ENCODE data around the gene TMEM72.
A peak's percentile ranks its signal among the peaks of the same experiment; 100 is the strongest.

TMEM72 gene

DNA sequence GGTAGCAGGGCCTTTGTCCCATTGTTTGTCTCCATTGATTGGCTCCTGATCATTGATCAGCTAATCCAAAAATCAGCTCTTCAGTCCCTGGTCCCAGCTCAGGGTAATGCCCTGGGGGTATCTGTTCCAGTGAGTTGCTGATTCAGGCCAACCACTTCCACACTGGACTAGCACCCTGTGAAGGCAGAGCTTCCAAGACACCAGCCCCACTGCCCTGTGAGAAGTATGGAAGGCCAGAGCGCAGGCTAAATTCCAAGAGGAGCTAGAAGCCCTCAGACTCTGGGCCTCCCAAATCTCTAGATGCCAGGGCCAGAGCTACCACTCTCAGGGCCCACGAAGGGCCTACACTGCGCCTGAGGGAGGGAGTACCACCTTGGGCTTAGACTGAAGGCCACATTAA lies 10.4 kb downstream of the TMEM72 start:
- Histone ChIP-seq H3K36me3 (ENCODE audit: control insufficient read depth, insufficient read depth, low read length, severe bottlenecking) (no peaks in the 10 kb centered on the region), H3K9me3 (ENCODE audit: control insufficient read depth, low read length) (peaks cover 16% of the 10 kb centered on the region), H3K4me3 (ENCODE audit: low read length) (no peak overlapping the region), H3K9ac (ENCODE audit: low read length) (no peak overlapping the region), H3K27me3 (replicated peaks; ENCODE audit: control insufficient read depth, insufficient read depth, low read length) (peaks cover 25% of the 10 kb centered on the region), H3K4me1 (ENCODE audit: control insufficient read depth, insufficient read depth, low read length) (no peaks in the 10 kb centered on the region)
- no peak for DNase-seq (ENCODE audit: low read depth)

DNA sequence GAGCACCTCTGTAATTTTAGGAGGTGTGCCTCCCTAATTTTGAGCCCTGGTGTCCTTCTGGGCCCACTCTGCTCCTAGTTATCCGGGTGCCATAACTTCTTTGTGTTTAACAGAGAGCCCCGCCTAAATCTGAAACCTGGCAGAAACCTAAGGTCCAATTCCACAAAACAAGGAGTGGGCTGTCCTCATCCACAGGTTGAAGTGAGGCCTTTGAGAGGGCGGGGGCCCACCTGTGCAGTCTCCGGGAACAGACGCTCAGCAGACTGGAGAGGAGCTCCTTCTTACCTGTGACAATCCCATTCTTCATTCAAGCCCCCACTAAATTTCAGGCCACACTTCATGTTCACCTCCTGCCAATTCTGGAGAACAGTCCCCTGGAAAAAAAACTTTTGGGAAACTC lies 10.9 kb downstream of the TMEM72 start:
- no peak overlapping the region for H3K9ac ChIP-seq (ENCODE audit: low read length)
- H3K36me3 ChIP-seq (ENCODE audit: control insufficient read depth, insufficient read depth, low read length, severe bottlenecking), result no peaks in the 10 kb centered on the region
- no peak overlapping the region for H3K4me3 ChIP-seq (ENCODE audit: low read length)
- DNase-seq (ENCODE audit: low read depth), result no peak
- H3K4me1 ChIP-seq (ENCODE audit: control insufficient read depth, insufficient read depth, low read length), result peaks cover 3% of the 10 kb centered on the region
- peaks cover 24% of the 10 kb centered on the region for H3K27me3 ChIP-seq (replicated peaks; ENCODE audit: control insufficient read depth, insufficient read depth, low read length)
- H3K9me3 ChIP-seq (ENCODE audit: control insufficient read depth, low read length), result peaks cover 16% of the 10 kb centered on the region

DNA sequence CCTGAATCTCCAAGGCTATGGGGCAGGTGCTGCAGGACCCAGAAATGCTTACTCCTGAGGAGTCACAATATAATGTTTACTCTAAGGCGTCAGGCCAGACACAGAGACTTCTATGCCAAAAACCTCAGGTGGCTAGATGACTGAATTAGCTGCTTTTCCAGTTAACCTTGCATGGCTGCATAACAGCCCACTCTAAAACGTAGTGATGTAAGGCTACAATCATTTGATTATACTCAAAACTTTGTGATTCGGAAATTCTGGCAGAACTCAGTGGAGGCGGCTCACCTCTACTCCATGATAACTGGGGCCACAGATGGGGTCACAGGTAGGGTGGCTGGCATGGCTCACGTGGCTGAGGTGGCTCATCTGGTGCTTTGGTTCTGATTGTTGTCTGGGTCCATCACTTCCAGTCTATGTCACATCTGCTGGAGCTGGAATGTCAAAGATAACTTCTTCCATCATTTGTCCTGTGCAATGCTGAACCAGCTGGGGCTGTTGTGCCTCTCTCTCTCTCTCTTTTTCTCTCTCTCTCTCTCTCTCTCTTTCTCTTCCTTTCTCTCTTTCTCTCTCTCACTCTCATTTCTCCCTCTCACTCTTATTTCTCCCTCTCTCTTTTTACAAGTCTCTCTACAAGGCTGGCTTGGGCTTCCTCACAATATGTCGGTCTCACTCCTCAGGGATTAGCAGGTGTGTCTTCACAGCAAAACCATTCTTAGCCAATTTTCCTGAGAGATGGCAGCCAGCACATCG lies 11.8 kb downstream of the TMEM72 start:
- no peak overlapping the region for H3K4me3 ChIP-seq (ENCODE audit: low read length)
- H3K36me3 ChIP-seq (ENCODE audit: control insufficient read depth, insufficient read depth, low read length, severe bottlenecking), result no peaks in the 10 kb centered on the region
- peaks cover 21% of the 10 kb centered on the region for H3K27me3 ChIP-seq (replicated peaks; ENCODE audit: control insufficient read depth, insufficient read depth, low read length)
- DNase-seq (ENCODE audit: low read depth), result no peak
- H3K4me1 ChIP-seq (ENCODE audit: control insufficient read depth, insufficient read depth, low read length), result peaks cover 11% of the 10 kb centered on the region
- H3K9me3 ChIP-seq (ENCODE audit: control insufficient read depth, low read length), result peaks cover 10% of the 10 kb centered on the region
- H3K9ac ChIP-seq (ENCODE audit: low read length), result no peak overlapping the region

DNA sequence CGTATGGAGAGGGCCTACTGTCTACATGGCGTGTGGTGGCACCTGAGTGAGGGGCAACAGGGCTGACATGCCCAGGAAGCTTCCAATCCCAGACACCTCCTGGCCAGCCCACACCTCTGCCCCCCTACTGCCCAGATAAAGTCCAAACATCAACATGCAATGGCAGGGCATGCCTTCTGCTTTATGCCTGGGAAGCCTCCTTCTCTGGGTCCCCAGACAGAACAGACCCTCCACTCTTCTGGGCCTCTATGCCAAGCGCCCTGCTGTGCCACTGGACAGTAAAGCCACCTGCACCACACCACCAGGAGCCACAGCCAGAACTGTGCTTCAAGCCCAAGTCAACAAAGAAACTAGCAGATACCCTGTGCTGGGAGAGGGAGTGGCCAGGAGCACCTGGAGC lies 12.5 kb downstream of the TMEM72 start:
- H3K27me3 ChIP-seq (replicated peaks; ENCODE audit: control insufficient read depth, insufficient read depth, low read length), result peaks cover 21% of the 10 kb centered on the region
- H3K4me1 ChIP-seq (ENCODE audit: control insufficient read depth, insufficient read depth, low read length), result peaks cover 11% of the 10 kb centered on the region
- H3K36me3 ChIP-seq (ENCODE audit: control insufficient read depth, insufficient read depth, low read length, severe bottlenecking), result no peaks in the 10 kb centered on the region
- H3K4me3 ChIP-seq (ENCODE audit: low read length), result no peak overlapping the region
- no peak for DNase-seq (ENCODE audit: low read depth)
- no peak overlapping the region for H3K9ac ChIP-seq (ENCODE audit: low read length)
- H3K9me3 ChIP-seq (ENCODE audit: control insufficient read depth, low read length), result peaks cover 7% of the 10 kb centered on the region

DNA sequence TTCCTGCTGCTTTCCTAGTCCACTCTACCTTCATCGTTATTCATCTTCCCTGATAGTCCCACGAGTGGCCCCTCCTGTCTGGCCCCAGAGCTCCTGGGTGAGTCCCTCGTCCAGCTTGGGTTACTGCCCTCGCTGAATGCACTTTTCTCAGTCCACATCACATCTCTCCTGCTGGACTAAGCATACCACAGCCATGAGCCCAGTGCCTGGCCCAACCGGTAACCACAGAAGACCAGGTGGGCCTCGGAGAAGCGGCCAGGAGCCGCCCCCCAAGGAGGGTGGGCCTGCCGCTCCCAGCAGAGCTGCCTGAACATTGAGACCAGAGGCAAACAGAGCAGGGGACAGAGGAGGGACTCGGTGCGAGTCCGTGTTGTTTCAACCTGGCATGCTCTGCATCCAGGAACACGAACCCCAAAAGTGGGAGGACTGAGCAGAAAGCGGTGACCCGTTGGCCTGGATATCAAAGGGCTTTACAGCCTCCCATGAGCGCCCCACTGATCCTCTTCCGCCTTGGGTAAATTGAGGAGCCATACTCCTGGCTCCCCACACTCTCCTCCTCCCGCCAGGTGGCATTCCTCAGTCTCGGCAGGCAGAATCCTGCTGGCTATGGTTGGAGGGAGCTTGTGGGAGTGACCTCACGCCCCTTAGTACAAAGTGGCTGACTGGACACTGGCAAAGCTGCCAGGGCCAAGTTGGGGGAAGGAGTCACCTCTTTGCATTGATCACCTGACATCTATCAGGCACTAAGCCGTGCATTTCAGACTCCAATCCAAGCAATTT lies 13.3 kb downstream of the TMEM72 start:
- no peak for DNase-seq (ENCODE audit: low read depth)
- Histone ChIP-seq H3K4me3 (ENCODE audit: low read length) (no peak overlapping the region), H3K9me3 (ENCODE audit: control insufficient read depth, low read length) (peaks cover 7% of the 10 kb centered on the region), H3K36me3 (ENCODE audit: control insufficient read depth, insufficient read depth, low read length, severe bottlenecking) (no peaks in the 10 kb centered on the region), H3K4me1 (ENCODE audit: control insufficient read depth, insufficient read depth, low read length) (peaks cover 11% of the 10 kb centered on the region), H3K27me3 (replicated peaks; ENCODE audit: control insufficient read depth, insufficient read depth, low read length) (peaks cover 25% of the 10 kb centered on the region), H3K9ac (ENCODE audit: low read length) (no peak overlapping the region)

DNA sequence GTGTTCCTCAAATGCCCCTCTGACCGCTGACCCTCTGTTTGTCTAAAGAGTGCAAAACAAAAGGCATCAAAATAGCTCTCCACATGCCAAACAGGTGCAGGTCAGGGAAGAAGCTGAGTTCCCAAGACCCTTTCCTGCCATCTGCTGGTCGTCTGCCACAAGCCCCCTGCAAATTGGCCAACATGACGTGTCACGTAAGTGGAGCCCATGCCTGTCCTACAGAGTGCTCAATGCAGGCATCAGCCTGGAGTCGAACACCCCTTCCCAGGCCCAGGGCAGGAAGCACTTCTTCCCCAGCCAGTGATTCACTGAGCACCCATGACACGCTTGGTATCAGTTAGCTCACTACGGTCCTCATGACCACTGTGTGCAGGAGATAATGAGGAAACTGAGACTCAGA lies 14.1 kb downstream of the TMEM72 start:
- Histone ChIP-seq H3K9ac (ENCODE audit: low read length) (no peak overlapping the region), H3K4me1 (ENCODE audit: control insufficient read depth, insufficient read depth, low read length) (peaks cover 11% of the 10 kb centered on the region), H3K27me3 (replicated peaks; ENCODE audit: control insufficient read depth, insufficient read depth, low read length) (peaks cover 24% of the 10 kb centered on the region), H3K36me3 (ENCODE audit: control insufficient read depth, insufficient read depth, low read length, severe bottlenecking) (no peaks in the 10 kb centered on the region), H3K4me3 (ENCODE audit: low read length) (no peak overlapping the region), H3K9me3 (ENCODE audit: control insufficient read depth, low read length) (peaks cover 7% of the 10 kb centered on the region)
- peak; percentile 9 for DNase-seq (ENCODE audit: low read depth)

DNA sequence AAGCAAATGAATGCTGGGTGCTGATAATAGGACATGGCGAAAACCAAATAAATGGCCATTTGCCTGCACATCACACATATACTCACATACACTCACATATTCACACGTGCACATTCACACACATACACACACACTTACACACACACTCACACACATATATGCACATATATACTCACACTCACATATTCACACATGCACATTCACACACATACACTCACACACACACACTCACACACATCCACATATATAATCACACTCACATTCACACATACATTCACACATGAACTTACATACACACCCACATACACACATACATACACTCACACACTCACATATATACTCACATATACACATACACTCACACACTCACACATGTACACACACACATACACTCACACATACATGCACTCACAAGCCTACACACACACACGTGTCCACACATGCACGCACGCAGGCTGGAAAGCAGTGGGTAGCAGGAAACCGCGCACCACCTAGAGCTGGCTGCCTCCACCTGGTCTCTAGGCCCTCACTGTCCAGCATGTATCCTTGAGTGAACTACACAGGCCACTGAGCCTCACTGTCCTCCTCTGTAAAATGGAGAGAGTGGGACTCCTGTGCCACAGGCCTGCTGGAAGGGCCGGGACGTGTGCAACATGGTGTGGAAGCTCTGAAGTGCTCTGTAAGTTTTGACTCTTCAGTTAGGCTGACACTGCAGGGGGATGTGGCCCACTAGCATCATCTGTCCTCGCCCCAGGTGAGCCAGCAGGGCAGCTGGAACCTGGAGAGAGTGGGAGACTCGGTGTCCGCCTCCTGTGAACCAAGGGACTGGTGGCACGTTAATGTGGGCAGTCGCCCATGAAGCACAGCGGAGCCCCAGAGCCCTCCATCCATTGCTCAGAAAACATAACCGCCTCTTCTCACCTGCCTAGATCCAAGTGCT lies 14.9 kb downstream of the TMEM72 start:
- H3K9ac ChIP-seq (ENCODE audit: low read length), result no peak overlapping the region
- H3K36me3 ChIP-seq (ENCODE audit: control insufficient read depth, insufficient read depth, low read length, severe bottlenecking), result no peaks in the 10 kb centered on the region
- H3K9me3 ChIP-seq (ENCODE audit: control insufficient read depth, low read length), result peaks cover 7% of the 10 kb centered on the region
- H3K27me3 ChIP-seq (replicated peaks; ENCODE audit: control insufficient read depth, insufficient read depth, low read length), result peaks cover 21% of the 10 kb centered on the region
- H3K4me3 ChIP-seq (ENCODE audit: low read length), result no peak overlapping the region
- no peak for DNase-seq (ENCODE audit: low read depth)
- H3K4me1 ChIP-seq (ENCODE audit: control insufficient read depth, insufficient read depth, low read length), result peaks cover 11% of the 10 kb centered on the region

DNA sequence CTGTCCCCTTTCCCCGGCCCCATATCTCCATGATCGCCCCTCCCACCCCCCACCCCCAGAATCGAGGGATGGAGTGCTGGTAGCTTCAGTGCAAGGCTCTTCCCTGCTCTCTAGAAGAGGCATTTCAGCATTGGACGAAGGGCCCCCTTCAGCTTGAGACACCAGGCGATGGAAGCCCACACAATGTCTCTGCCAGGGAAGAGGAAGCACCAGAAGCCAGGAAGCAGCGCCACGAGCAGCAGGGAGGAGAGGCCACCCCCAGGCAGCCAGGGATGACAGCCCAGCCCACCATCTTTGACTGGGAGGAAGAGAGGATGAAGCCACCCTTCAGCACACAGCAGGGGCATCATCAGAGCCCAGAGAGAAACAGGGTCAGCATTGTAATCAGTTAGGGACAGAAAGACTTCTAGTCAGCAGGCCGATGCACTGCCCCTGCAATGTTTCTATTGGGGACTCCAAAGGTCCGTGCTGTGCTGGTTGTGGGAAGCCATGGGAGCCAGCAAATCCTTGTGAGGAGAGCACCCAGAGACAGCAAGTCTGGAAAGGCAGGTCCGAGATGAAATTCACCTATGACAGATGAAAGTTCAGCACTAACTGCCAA lies 15.7 kb downstream of the TMEM72 start:
- Histone ChIP-seq H3K27me3 (replicated peaks; ENCODE audit: control insufficient read depth, insufficient read depth, low read length) (peaks cover 20% of the 10 kb centered on the region), H3K4me1 (ENCODE audit: control insufficient read depth, insufficient read depth, low read length) (peaks cover 11% of the 10 kb centered on the region), H3K9me3 (ENCODE audit: control insufficient read depth, low read length) (peaks cover 7% of the 10 kb centered on the region), H3K36me3 (ENCODE audit: control insufficient read depth, insufficient read depth, low read length, severe bottlenecking) (no peaks in the 10 kb centered on the region), H3K9ac (ENCODE audit: low read length) (no peak overlapping the region), H3K4me3 (ENCODE audit: low read length) (no peak overlapping the region)
- DNase-seq (ENCODE audit: low read depth), result no peak

DNA sequence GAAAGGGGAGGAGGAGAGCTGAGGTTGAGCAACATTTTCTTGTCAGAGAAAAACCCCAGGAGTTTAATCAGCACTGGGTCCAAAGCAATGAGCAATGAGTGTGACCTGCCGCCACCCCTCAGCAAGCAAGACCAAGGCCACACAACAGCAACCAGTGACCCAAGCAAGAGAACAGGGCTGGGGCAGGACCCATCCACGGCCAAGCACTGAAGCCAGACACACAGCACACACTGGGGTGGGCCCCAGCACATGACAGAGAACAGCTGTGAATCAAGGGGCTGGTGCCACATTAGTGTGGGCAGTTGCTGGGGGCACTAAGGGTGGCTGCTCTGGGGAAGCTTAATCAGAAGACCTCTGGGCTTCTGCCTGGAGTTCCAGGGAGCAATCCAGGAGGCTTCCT lies 16.2 kb downstream of the TMEM72 start:
- peak; percentile 57 for DNase-seq (ENCODE audit: low read depth)
- peaks cover 20% of the 10 kb centered on the region for H3K27me3 ChIP-seq (replicated peaks; ENCODE audit: control insufficient read depth, insufficient read depth, low read length)

DNA sequence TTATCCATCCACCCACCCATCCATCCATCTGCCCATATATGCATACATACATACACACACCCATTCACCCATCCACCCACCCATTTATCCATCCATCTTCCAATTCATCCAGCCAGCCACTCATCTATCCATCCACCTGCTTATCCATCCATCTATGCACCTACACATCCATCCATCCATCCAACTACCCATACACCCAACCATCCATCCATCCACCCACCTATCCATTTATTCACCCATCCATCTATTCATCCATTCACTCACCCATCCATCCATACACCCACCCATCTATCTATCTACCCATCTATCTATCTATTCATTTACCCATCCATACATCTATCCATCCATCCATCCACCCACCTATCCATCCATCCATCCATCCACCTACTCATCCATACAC lies 17.3 kb downstream of the TMEM72 start:
- Histone ChIP-seq H3K4me1 (ENCODE audit: control insufficient read depth, insufficient read depth, low read length) (peaks cover 11% of the 10 kb centered on the region), H3K4me3 (ENCODE audit: low read length) (no peak overlapping the region), H3K9ac (ENCODE audit: low read length) (no peak overlapping the region), H3K36me3 (ENCODE audit: control insufficient read depth, insufficient read depth, low read length, severe bottlenecking) (no peaks in the 10 kb centered on the region), H3K9me3 (ENCODE audit: control insufficient read depth, low read length) (peaks cover under 1% of the 10 kb centered on the region), H3K27me3 (replicated peaks; ENCODE audit: control insufficient read depth, insufficient read depth, low read length) (peaks cover 11% of the 10 kb centered on the region)
- DNase-seq (ENCODE audit: low read depth), result no peak

More for the DNA sequence above, 16.2 kb downstream of the TMEM72 start:
- H3K9ac ChIP-seq (ENCODE audit: low read length), result no peak overlapping the region
- no peaks in the 10 kb centered on the region for H3K36me3 ChIP-seq (ENCODE audit: control insufficient read depth, insufficient read depth, low read length, severe bottlenecking)
- H3K9me3 ChIP-seq (ENCODE audit: control insufficient read depth, low read length), result peaks cover 7% of the 10 kb centered on the region
- H3K4me1 ChIP-seq (ENCODE audit: control insufficient read depth, insufficient read depth, low read length), result peaks cover 11% of the 10 kb centered on the region
- no peak overlapping the region for H3K4me3 ChIP-seq (ENCODE audit: low read length)

Data from adipocyte (in vitro differentiated cells).